ENCODE data around the gene SLC22A17. TPM values are rescaled to one million over a fixed set of nuclear protein-coding genes. Genes with fewer than 3 reads are reported as not detected.
A peak's percentile ranks its signal among the peaks of the same experiment; 100 is the strongest.

Gene SLC22A17
- total RNA-seq, 1 experiment from 2014 or later: 5.9 TPM

- ATAC-seq: no peak
- Histone ChIP-seq H3K4me3 (replicated peaks in 1 of 2; ENCODE audit: low read depth in 1 of 2, low read length in 2 of 2) (no peak overlapping the region), H3K9me3 (ENCODE audit: control insufficient read depth in 1 of 2, insufficient read depth in 1 of 2, low read depth in 1 of 2, low read length in 2 of 2) (peaks cover 12 to 13% of the 10 kb centered on the region in 2 experiments; a peak in 2 of 4 replicates), H3K9ac (ENCODE audit: low read length) (no peak overlapping the region), H3K36me3 (ENCODE audit: control insufficient read depth in 1 of 2, insufficient read depth in 2 of 2, low read length in 2 of 2) (no peaks in the 10 kb centered on the region), H3K4me1 (ENCODE audit: control insufficient read depth in 1 of 2, insufficient read depth in 2 of 2, low read length in 2 of 2) (no peaks in the 10 kb centered on the region), H3K4me2 (ENCODE audit: low read length) (no peak overlapping the region), H3K79me2 (ENCODE audit: insufficient read depth, low read length) (no peaks in the 10 kb centered on the region), H3K27me3 (ENCODE audit: insufficient read depth, low read length) (no peaks in the 10 kb centered on the region), H3K9me2 (ENCODE audit: insufficient read depth) (no peaks in the 10 kb centered on the region), H4K20me1 (ENCODE audit: insufficient read depth) (no peaks in the 10 kb centered on the region), H3K27ac (ENCODE audit: low read depth, low read length) (no peak overlapping the region), H2AFZ (ENCODE audit: low read depth, low read length, poor library complexity, severe bottlenecking) (no peak overlapping the region)
- ChIA-PET RAD21 (ENCODE audit: low non-redundant PET in 1 of 2, low total read pairs in 2 of 2, uncharacterized antibody in 2 of 2, unreplicated experiment in 2 of 2) (no interaction called here), POLR2A (no interaction called here), CTCF (interaction anchor here (2.0 kb wide), 1 partner anchor 16 kb away, joined by 8 read pairs; no protein-coding TSS in a partner anchor)
- no TSS peak for BruUV-seq (replicated peaks)
- intact Hi-C loops (cut with micrococcal nuclease): no loop called here
- TF ChIP-seq SRF (IDR thresholded peaks at IDR 0.05; ENCODE audit: low read depth): no peak
- TF ChIP-seq, protein P1, sequence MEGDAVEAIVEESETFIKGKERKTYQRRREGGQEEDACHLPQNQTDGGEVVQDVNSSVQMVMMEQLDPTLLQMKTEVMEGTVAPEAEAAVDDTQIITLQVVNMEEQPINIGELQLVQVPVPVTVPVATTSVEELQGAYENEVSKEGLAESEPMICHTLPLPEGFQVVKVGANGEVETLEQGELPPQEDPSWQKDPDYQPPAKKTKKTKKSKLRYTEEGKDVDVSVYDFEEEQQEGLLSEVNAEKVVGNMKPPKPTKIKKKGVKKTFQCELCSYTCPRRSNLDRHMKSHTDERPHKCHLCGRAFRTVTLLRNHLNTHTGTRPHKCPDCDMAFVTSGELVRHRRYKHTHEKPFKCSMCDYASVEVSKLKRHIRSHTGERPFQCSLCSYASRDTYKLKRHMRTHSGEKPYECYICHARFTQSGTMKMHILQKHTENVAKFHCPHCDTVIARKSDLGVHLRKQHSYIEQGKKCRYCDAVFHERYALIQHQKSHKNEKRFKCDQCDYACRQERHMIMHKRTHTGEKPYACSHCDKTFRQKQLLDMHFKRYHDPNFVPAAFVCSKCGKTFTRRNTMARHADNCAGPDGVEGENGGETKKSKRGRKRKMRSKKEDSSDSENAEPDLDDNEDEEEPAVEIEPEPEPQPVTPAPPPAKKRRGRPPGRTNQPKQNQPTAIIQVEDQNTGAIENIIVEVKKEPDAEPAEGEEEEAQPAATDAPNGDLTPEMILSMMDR (IDR thresholded peaks at IDR 0.05 in 2 of 3, conservative IDR thresholded peaks at IDR 0.05 in 1 of 3; ENCODE audit: borderline replicate concordance in 1 of 3, insufficient read depth in 1 of 3, low read depth in 2 of 3, low read length in 2 of 3): 0 out of 6 replicates have a peak, but pooled peaks of 1 of the 3 experiments have one; percentile 12
- no peak for DNase-seq (ENCODE audit: low read depth, low spot score)
Observed at GRCh38 chr14:23344481-23344880, 8.2 kb downstream of the SLC22A17 start.

GRCh38 chr14:23339506-23340268, 13.0 kb downstream of the SLC22A17 start:
- ChIA-PET POLR2A (no interaction called here), CTCF (interaction anchor here (1.8 kb wide), 1 partner anchor 21 kb away, joined by 4 read pairs; no protein-coding TSS in a partner anchor), RAD21 (ENCODE audit: low non-redundant PET in 1 of 2, low total read pairs in 2 of 2, uncharacterized antibody in 2 of 2, unreplicated experiment in 2 of 2) (no interaction called here)
- no peak overlapping the region for H3K27ac ChIP-seq (ENCODE audit: low read depth, low read length)
- no peaks in the 10 kb centered on the region for H3K79me2 ChIP-seq (ENCODE audit: insufficient read depth, low read length)
- no peak overlapping the region for H3K4me2 ChIP-seq (ENCODE audit: low read length)
- no peak for TF ChIP-seq EZH2phosphoT487 (IDR thresholded peaks at IDR 0.05; ENCODE audit: borderline replicate concordance)
- no peak for TF ChIP-seq SRF (IDR thresholded peaks at IDR 0.05; ENCODE audit: low read depth)
- TF ChIP-seq ZFX (IDR thresholded peaks at IDR 0.05): no peak
- TF ChIP-seq ZBTB33 (IDR thresholded peaks at IDR 0.05; ENCODE audit: extremely low read depth, insufficient replicate concordance, low read length): no peak
- TF ChIP-seq RAD21 (IDR thresholded peaks at IDR 0.05; ENCODE audit: low read depth): no peak
- no peak for TF ChIP-seq YY1 (IDR thresholded peaks at IDR 0.05; ENCODE audit: extremely low read depth, insufficient replicate concordance, low read depth, low read length)
- no peak for TF ChIP-seq CEBPB (IDR thresholded peaks at IDR 0.05; ENCODE audit: low read depth)
- no peak for TF ChIP-seq ZNF274 (IDR thresholded peaks at IDR 0.05; ENCODE audit: low read depth, low read length)
- TF ChIP-seq SIN3A (IDR thresholded peaks at IDR 0.05; ENCODE audit: low read depth): no peak
- TF ChIP-seq CBX3 (IDR thresholded peaks at IDR 0.05; ENCODE audit: low read depth): no peak
- no peak for TF ChIP-seq POLR2AphosphoS5 (IDR thresholded peaks at IDR 0.05; ENCODE audit: low read depth, low read length)
- no peak for TF ChIP-seq EGR1 (IDR thresholded peaks at IDR 0.05; ENCODE audit: low read depth)
- no peak for TF ChIP-seq JUND (IDR thresholded peaks at IDR 0.05)
- H3K9ac ChIP-seq (ENCODE audit: low read length): no peak overlapping the region
- ATAC-seq (no peak), DNase-seq (ENCODE audit: low read depth, low spot score) (peak; percentile 15)
- H3K36me3 ChIP-seq (ENCODE audit: control insufficient read depth in 1 of 2, insufficient read depth in 2 of 2, low read length in 2 of 2): no peaks in the 10 kb centered on the region
- no peaks in the 10 kb centered on the region for H3K4me1 ChIP-seq (ENCODE audit: control insufficient read depth in 1 of 2, insufficient read depth in 2 of 2, low read length in 2 of 2)
- no peaks in the 10 kb centered on the region for H3K9me2 ChIP-seq (ENCODE audit: insufficient read depth)
- peaks cover 12 to 13% of the 10 kb centered on the region in 2 experiments; a peak in 2 of 4 replicates for H3K9me3 ChIP-seq (ENCODE audit: control insufficient read depth in 1 of 2, insufficient read depth in 1 of 2, low read depth in 1 of 2, low read length in 2 of 2)
- H3K27me3 ChIP-seq (ENCODE audit: insufficient read depth, low read length): no peaks in the 10 kb centered on the region
- intact Hi-C loops (cut with micrococcal nuclease): no loop called here
- no peaks in the 10 kb centered on the region for H4K20me1 ChIP-seq (ENCODE audit: insufficient read depth)
- H3K4me3 ChIP-seq (replicated peaks in 1 of 2; ENCODE audit: low read depth in 1 of 2, low read length in 2 of 2): no peak overlapping the region
- no TSS peak for BruUV-seq (replicated peaks)
- H2AFZ ChIP-seq (ENCODE audit: low read depth, low read length, poor library complexity, severe bottlenecking): no peak overlapping the region
